Endothelial cell of umbilical vein (primary cell): ENCODE measurements around the gene PLCB4.

Source experiments
- EZH2 ChIP-seq: IDR thresholded peaks from 2 replicates; pipeline ENCODE4 v1.6.1; 2012; ENCODE audit warnings: borderline replicate concordance, low read depth, mild to moderate bottlenecking, moderate library complexity, low read length, inconsistent platforms; ENCODE audit not compliant: severe bottlenecking
- FOS ChIP-seq: IDR thresholded peaks from 2 replicates; pipeline ENCODE4 v1.6.1; 2011; ENCODE audit warnings: mild to moderate bottlenecking, low read length, moderate library complexity, borderline replicate concordance; ENCODE audit not compliant: insufficient read depth
- GATA2 ChIP-seq: IDR thresholded peaks from 2 replicates; pipeline ENCODE4 v1.7.0; 2011; ENCODE audit warnings: low read depth, mild to moderate bottlenecking, moderate library complexity, mixed read lengths, low read length; ENCODE audit not compliant: insufficient read length, insufficient read depth
- POLR2A ChIP-seq: IDR thresholded peaks from 2 replicates; pipeline ENCODE4 v1.6.1; 2012; ENCODE audit warnings: low read depth, mild to moderate bottlenecking, control low read depth, low read length
- POLR2AphosphoS5 ChIP-seq: IDR thresholded peaks from 2 replicates; pipeline ENCODE4 v1.6.1; 2012; ENCODE audit warnings: low read depth, mild to moderate bottlenecking, control low read depth, low read length, moderate library complexity; ENCODE audit not compliant: insufficient read depth
- TF ChIP-seq, protein P1 (sequence below), 2 donors: IDR thresholded peaks; 1 replicate in 1 of 2; 2 replicates in 1 of 2; pipeline ENCODE4 v1.5.1; 2011; ENCODE audit warnings: low read length in 2 of 2, mild to moderate bottlenecking in 2 of 2, moderate library complexity in 2 of 2, control low read depth in 1 of 2, inconsistent platforms in 1 of 2, low read depth in 1 of 2; ENCODE audit not compliant: insufficient read depth in 1 of 2; ENCODE audit errors: extremely low read depth in 1 of 2
- TF ChIP-seq, protein P2 (sequence below): IDR thresholded peaks from 2 replicates; pipeline ENCODE4 v1.6.1; 2011; ENCODE audit not compliant: insufficient read depth, insufficient read length

DNA sequence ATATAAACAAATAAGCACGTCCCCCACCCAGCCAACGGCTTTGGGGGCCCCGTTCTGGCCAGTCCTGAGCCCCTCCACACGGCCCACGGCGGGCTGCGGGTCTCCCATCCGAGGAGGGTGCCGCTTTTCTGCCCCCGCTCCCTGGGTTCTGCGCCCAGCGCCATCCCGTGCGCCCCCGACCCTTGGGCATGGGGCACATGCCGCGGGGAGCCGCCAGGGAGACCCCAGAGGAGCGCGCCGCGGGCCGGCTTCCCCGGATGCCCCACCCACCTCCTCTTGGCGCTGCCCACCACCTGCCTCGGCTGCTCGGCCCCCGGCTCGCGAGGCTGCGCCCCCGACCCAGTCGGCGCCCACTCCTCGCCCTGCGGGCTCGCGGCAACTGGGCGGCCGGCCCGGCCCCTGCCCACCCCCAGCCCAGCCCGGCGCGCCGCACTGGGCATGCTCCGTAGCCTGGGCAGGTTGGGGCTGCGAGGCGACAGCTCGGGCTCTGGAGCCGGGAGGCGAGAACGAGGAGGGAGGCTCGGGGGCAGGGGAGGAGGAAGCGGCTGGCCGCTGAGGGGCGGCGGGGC, 570 bp upstream of the PLCB4 start:
- TF ChIP-seq, protein P1, sequence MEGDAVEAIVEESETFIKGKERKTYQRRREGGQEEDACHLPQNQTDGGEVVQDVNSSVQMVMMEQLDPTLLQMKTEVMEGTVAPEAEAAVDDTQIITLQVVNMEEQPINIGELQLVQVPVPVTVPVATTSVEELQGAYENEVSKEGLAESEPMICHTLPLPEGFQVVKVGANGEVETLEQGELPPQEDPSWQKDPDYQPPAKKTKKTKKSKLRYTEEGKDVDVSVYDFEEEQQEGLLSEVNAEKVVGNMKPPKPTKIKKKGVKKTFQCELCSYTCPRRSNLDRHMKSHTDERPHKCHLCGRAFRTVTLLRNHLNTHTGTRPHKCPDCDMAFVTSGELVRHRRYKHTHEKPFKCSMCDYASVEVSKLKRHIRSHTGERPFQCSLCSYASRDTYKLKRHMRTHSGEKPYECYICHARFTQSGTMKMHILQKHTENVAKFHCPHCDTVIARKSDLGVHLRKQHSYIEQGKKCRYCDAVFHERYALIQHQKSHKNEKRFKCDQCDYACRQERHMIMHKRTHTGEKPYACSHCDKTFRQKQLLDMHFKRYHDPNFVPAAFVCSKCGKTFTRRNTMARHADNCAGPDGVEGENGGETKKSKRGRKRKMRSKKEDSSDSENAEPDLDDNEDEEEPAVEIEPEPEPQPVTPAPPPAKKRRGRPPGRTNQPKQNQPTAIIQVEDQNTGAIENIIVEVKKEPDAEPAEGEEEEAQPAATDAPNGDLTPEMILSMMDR (IDR thresholded peaks at IDR 0.05; ENCODE audit: extremely low read depth in 1 of 2, insufficient read depth in 1 of 2, low read depth in 1 of 2, low read length in 2 of 2): no peak
- TF ChIP-seq POLR2A: no peak
- TF ChIP-seq POLR2AphosphoS5: no peak
- TF ChIP-seq, protein P2, sequence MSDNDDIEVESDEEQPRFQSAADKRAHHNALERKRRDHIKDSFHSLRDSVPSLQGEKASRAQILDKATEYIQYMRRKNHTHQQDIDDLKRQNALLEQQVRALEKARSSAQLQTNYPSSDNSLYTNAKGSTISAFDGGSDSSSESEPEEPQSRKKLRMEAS: no peak
- no peak for TF ChIP-seq EZH2
- TF ChIP-seq FOS: no peak
- no peak for TF ChIP-seq GATA2
